HG03196 (cell line): ENCODE results near the gene AMD1.
"Not testable (repeated sequence)": the region's sequence is repeated elsewhere in the genome, so short reads cannot be mapped to it uniquely, and the experiment has no call there.

ENCODE experiments used
- ATAC-seq: cut with Tn5 transposase; IDR thresholded peaks from one replicate; pipeline ENCODE4 v1.9.1; 2021; ENCODE audit not compliant: unreplicated experiment

The AMD1 gene

DNA sequence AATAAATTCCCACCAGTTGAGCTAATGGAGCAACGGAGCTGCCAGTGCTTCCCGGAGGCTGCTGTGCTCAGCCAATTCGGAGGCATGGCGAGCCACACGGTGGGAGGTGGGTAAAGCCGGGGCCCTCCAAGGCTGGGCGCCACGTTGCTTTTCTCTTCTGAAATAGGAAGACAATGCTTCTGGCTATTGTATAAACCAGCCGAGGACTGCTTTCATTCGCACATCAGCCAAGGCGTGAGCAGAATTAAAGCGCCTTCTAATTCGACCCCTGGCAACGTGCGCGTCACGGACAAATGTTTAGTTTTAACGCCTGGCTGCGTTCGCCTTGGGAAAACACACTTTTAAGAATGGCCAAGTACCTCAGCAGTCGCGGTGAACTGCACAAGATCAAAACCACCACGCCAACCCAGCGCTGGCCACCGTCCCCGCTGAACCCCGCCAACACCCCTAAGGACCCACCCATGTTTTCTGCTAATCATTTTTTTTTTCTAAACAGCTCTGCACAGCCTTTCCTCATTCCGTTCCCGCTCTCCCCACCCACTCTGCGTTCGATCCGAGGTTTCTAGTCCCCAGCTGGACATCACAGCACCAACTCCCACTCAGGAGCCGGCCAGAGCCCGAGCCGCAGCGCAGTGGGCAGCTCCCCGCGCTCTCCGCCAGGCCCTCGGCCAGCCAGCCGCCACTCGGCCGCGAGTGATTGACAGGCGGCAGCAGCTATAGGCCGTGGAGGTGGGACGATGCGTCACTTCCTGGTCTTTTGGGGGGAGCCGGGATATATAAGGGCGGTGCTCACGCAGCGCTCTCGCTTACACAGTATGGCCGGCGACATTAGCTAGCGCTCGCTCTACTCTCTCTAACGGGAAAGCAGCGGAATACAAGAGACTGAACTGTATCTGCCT lies at the start of gene AMD1:
Gene AMD1 (plus strand): TSS at position 805 of the 899 bp plus-strand sequence. CDS start 321 bp downstream, outside the sequence.
- ATAC-seq = peak; percentile 73

DNA sequence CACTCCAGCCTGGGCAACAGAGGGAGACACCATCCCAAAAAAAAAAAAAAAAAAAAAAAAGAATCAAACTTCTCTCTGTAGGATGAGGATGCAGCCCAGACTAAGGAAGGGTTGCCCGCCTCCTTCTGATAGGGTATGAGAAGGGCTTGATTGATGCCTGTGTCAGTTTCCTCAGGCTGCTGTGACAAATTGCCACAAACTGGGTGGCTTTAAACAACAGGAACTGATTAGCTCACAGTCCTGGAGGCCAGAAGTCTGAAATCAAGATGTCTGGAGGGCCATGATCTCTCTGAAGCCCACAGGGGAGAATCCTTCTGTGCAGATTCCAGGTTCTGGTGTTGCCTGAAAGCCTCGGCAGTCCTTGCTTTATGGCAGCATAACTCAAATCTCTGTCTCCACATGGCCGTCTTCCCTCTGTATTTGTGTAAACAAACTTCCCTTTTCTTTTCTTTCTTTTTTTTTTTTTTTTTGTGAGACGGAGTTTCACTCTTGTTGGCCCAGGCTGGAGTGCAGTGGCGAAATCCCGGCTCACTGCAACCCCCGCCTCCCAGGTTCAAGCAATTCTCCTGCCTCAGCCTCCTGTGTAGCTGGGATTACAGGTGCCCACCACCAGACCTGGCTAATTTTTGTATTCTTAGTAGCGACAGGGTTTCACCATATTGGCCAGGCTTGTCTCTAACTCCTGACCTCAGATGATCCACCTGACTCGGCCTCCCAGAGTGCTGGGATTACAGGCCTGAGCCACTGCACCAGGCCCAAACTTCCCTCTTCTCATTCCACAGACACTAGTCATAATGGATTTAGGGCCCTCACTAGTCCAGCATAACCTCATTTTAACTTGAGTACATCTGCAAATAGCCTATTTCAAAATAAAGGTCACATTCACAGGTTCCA lies 48.1 kb upstream of the AMD1 start:
- no peak for ATAC-seq

GRCh38 chr6:110828396-110828795 lies 46.2 kb upstream of the AMD1 start:
- ATAC-seq = no peak

GRCh38 chr6:110831405-110831804 lies 43.2 kb upstream of the AMD1 start:
- no peak for ATAC-seq

GRCh38 chr6:110833831-110834230 lies 40.8 kb upstream of the AMD1 start:
- ATAC-seq = no peak

DNA sequence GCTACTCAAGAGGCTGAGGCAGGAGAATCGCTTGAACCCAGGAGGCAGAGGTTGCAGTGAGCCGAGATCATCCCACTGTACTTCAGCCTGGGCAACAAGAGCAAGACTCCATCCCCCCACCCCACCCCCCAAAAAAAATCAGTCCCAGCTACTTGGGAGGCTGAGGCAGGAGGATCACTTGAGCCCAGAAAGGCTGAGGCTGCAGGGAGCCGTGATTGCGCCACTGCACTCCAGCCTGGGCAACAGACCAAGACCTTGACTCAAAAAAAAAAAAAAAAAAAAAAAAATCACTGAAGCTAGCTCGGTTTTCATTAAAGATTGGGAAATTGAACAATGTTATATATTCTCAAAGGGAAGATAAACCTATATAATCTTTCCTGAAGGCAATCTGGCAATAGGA lies 38.8 kb upstream of the AMD1 start:
- ATAC-seq = not testable (repeated sequence)

DNA sequence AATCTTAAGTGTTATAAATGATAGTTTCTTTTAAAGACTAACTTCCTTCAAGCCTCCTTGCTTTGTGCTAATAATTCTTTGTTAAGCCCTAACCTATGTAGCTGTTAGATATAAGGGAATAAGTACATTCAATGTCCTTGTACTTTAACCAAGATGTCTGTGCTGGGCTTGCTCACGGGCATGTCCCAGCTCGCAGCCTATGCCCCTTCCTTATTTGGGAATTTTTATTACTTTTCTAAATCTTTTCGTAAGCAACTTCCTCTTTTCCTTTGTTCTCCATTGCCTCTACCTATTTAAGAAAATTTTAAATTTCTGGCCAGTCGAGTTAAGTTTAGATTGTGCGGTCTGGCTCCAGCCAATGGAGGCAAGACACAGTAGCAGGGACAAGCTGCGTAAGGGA lies 33.3 kb upstream of the AMD1 start:
- ATAC-seq = no peak

- ATAC-seq = no peak
Measured at GRCh38 chr6:110849781-110850180, 24.8 kb upstream of the AMD1 start.

- no peak for ATAC-seq
Measured at GRCh38 chr6:110852773-110853172, 21.8 kb upstream of the AMD1 start.

DNA sequence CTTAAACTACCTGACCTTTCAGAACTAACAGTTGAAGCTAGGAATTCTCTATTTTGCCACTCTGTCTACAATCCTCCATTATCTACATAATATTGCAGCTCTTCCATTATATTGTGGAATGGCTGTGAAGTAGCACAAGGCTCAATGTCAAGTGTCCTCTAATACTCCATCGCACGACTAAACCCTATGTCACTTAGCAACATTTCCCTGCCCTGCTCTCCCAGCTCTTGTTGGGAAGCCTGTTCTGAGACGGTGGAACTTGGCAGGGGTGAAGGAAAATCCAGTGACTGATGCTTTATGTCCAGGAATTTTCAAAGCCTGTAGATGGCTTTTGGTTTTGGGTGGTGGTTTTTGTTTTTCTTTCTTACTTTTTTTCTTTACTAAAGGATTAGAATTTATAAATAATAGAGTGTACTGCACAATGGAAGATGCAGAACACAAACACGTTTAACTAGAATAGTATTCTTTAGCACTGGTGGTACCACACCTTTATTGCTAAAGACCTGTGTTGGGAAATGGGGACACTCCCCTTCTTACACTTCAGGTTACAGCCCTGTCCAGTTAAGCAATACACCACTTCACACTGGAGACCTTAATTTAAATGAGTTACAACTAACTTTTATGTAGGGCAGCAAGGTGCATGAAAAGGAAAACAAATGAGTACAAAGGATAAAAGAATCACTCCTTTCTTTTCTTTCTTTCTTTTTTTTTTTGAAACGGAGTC lies 20.7 kb upstream of the AMD1 start:
- no peak for ATAC-seq

DNA sequence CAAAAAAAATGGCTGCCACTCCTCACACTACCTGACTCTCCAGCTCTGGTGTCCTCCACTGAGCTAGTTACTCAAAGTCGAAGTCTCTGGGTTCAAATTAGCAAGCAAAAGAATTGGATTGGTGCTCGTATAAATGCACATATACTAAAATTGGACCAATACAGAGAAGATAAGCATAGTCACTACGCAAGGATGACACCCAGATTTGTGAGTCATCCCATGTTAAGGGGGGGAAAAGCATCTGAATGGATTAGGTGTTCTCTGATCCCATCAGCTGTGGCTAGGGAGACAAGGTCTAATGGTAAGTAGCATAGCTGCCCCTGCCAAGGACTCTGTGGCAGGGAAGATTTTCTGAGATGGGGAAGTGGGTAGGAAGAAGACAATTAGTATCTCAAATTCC lies 18.3 kb upstream of the AMD1 start:
- ATAC-seq = no peak

DNA sequence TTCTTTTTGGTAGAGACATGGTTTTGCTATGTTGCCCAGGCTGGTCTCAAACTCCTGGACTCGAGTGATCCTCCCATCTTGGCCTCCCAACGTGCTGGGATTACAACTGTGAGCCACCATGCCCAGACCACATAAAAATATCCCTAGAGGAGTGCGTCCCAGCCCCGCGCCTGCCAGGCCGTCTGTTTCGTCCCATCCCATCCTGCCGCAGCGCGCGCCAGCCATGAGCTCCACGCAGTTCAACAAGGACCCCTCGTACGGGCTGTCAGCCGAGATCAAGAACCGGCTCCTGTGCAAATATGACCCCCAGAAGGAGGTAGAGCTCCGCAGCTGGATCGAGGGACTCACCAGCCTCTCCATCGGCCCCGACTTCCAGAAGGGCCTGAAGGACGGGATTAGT lies 16.6 kb upstream of the AMD1 start:
- ATAC-seq = no peak

DNA sequence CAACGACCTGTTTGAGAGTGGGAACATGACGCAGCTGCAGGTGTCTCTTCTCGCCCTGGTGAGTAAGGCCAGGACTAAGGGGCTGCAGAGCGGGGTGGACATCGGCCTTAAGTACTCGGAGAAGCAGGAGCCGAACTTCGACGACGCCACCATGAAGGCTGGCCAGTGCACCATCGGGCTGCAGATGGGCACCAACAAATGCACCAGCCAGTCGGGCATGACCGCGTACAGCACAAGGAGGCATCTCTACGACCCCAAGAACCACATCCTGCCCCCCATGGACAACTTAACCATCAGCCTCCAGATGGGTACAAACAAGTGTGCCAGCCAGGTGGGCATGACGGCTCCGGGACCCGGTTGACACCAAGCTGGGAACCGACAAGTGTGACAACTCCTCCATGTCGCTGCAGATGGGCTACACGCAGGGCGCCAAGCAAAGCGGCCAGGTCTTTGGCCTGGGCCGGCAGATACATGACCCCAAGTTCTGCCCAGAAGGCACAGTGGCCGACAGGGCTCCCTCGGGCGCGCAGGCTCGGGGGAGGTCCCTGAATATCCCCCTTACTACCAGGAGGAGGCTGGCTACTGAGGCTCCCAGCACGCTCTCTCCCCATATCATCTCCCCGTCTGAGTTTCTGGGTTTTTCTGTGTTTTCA lies 15.9 kb upstream of the AMD1 start:
- ATAC-seq = no peak

- no peak for ATAC-seq
Measured at GRCh38 chr6:110859335-110859792, 15.2 kb upstream of the AMD1 start.

DNA sequence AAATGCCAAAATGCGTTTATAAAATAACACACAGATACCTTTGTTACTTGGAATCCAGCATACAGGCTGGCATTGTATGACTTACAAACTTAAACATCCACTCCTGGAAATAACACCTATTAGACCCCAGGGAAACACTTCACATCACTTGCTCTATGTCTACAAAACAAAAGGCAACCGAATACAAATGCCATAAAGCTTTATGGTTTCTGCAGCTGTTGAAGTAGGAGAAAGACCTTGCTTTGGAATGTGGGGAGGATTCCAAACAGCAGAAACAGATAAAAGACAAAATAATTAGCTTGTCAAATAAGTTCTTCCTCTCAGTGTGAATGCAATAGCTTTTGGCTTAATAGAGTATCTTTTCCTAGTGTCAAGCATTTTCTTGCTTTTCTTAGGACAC lies 9.8 kb upstream of the AMD1 start:
- no peak for ATAC-seq

- no peak for ATAC-seq
Measured at GRCh38 chr6:110874880-110875547, 429 bp downstream of the AMD1 start.

DNA sequence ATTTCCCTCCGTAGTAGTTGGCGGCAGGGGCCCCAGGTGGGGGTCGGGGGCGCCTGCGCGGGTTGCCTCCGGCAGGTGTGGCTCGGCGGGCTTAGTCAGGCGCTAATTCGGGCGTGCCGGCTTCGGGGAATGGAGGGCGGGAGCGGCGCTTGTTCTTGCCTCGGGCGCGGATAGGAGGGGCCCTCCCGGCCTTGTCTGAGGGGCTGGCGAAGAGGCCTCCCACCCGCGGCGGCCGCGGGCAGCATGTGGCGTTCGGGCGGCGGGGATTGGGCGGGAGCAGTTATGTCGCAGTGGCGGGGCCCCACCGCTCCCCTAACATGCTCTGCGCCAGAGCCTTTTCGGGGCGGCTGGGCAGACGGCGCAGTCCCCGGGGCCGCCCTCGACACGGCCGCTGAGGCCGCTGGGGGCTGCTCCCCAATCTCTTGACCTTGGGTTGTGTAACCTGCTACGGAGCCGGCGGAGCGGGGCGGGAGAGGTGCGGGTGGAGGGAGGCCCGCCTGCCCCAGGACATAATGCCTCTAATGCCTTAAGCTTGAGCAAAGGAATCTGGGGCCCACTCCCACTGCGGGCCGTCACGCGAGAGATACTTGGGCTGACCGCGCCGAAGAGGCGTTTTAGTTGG lies 1.1 kb downstream of the AMD1 start:
- peak; percentile 10 for ATAC-seq

- peak; percentile 38 for ATAC-seq
Measured at GRCh38 chr6:110876170-110876773, 1.7 kb downstream of the AMD1 start.
